GM18511 (cell line): ENCODE measurements around the gene KIAA0040.

ENCODE experiments used
- ATAC-seq: cut with Tn5 transposase; IDR thresholded peaks from one replicate; pipeline ENCODE4 v1.9.1; 2021; ENCODE audit warnings: mild to moderate bottlenecking, moderate library complexity; ENCODE audit not compliant: unreplicated experiment

KIAA0040 gene

GRCh38 chr1:175145899-175146528 lies 46.6 kb downstream of the KIAA0040 start:
- no peak for ATAC-seq

- no peak for ATAC-seq
Measured at GRCh38 chr1:175138579-175138978, 54.0 kb downstream of the KIAA0040 start.

GRCh38 chr1:175137369-175137768 lies 55.2 kb downstream of the KIAA0040 start:
- ATAC-seq, result no peak

- no peak for ATAC-seq
Measured at GRCh38 chr1:175136246-175136645, 56.3 kb downstream of the KIAA0040 start.

- no peak for ATAC-seq
Measured at GRCh38 chr1:175134500-175134899, 58.1 kb downstream of the KIAA0040 start.

- ATAC-seq, result no peak
Measured at GRCh38 chr1:175133673-175134435, 58.7 kb downstream of the KIAA0040 start.

- ATAC-seq, result no peak
Measured at GRCh38 chr1:175132436-175132835, 60.1 kb downstream of the KIAA0040 start.

GRCh38 chr1:175131095-175131494 lies 61.5 kb downstream of the KIAA0040 start:
- ATAC-seq, result no peak

- ATAC-seq, result no peak
Measured at GRCh38 chr1:175130649-175131045, 61.9 kb downstream of the KIAA0040 start.

- no peak for ATAC-seq
Measured at GRCh38 chr1:175129997-175130648, 62.5 kb downstream of the KIAA0040 start.

GRCh38 chr1:175129644-175129996 lies 63.0 kb downstream of the KIAA0040 start:
- ATAC-seq, result no peak

- ATAC-seq, result no peak
Measured at GRCh38 chr1:175129182-175129581, 63.4 kb downstream of the KIAA0040 start.

GRCh38 chr1:175128523-175128922 lies 64.1 kb downstream of the KIAA0040 start:
- ATAC-seq, result no peak

- ATAC-seq, result no peak
Measured at GRCh38 chr1:175127565-175127964, 65.0 kb downstream of the KIAA0040 start.

GRCh38 chr1:175126347-175126746 lies 66.2 kb downstream of the KIAA0040 start:
- no peak for ATAC-seq

GRCh38 chr1:175124861-175125260 lies 67.7 kb downstream of the KIAA0040 start:
- no peak for ATAC-seq

GRCh38 chr1:175120511-175120910 lies 72.1 kb downstream of the KIAA0040 start:
- ATAC-seq, result no peak

- ATAC-seq, result no peak
Measured at GRCh38 chr1:175118375-175119367, 73.9 kb downstream of the KIAA0040 start.

- no peak for ATAC-seq
Measured at GRCh38 chr1:175116903-175117302, 75.7 kb downstream of the KIAA0040 start.

GRCh38 chr1:175116210-175116798 lies 76.3 kb downstream of the KIAA0040 start:
- peak; percentile 67 for ATAC-seq
